ENCODE measurements around the gene TXNRD2.

The TXNRD2 gene

GRCh38 chr22:19854778-19855503, 86.7 kb downstream of the TXNRD2 start, which contains the start of the genes GNB1L and RTL10:
TSS of gene GNB1L (minus strand) at chr22:19854874. CDS start at chr22:19821355, 33,519 bp downstream.
TSS of gene RTL10 (minus strand) at chr22:19854874. CDS start at chr22:19852261, 2,613 bp downstream.
- peak; percentile 90 to 94 (median 92) for DNase-seq

- peak in 3 of 6 experiments; percentile 22 to 50 (median 35) for DNase-seq
Observed at GRCh38 chr22:19853879-19854777, 87.5 kb downstream of the TXNRD2 start.

- DNase-seq: no peak
Observed at GRCh38 chr22:19853058-19853878, 88.3 kb downstream of the TXNRD2 start.

- DNase-seq: no peak
Observed at GRCh38 chr22:19852177-19852781, 89.3 kb downstream of the TXNRD2 start.

GRCh38 chr22:19851291-19852176, 90.1 kb downstream of the TXNRD2 start:
- DNase-seq: no peak

GRCh38 chr22:19850763-19851109, 90.9 kb downstream of the TXNRD2 start:
- DNase-seq: no peak

- no peak for DNase-seq
Observed at GRCh38 chr22:19849835-19850762, 91.5 kb downstream of the TXNRD2 start.

- no peak for DNase-seq
Observed at GRCh38 chr22:19848298-19849224, 93.1 kb downstream of the TXNRD2 start.

- DNase-seq: no peak
Observed at GRCh38 chr22:19847345-19847632, 94.3 kb downstream of the TXNRD2 start.

GRCh38 chr22:19846620-19847344, 94.8 kb downstream of the TXNRD2 start:
- no peak for DNase-seq

- peak in 2 of 6 experiments; percentile 27 to 39 for DNase-seq
Observed at GRCh38 chr22:19845054-19845722, 96.4 kb downstream of the TXNRD2 start.

GRCh38 chr22:19844377-19845053, 97.1 kb downstream of the TXNRD2 start:
- DNase-seq: peak in 4 of 6 experiments; percentile 22 to 52 (median 40)

GRCh38 chr22:19843857-19844376, 97.7 kb downstream of the TXNRD2 start:
- DNase-seq: no peak

- DNase-seq: no peak
Observed at GRCh38 chr22:19843107-19843856, 98.3 kb downstream of the TXNRD2 start.

GRCh38 chr22:19842393-19843106, 99.1 kb downstream of the TXNRD2 start:
- no peak for DNase-seq
